ENCODE results near the gene PPP2R5A. TPM values are rescaled to one million over a fixed set of nuclear protein-coding genes. Genes with fewer than 3 reads are reported as not detected.
"Not testable (repeated sequence)": the region's sequence is repeated elsewhere in the genome, so short reads cannot be mapped to it uniquely, and the experiment has no call there.

Gene PPP2R5A
- total RNA-seq, 2 donors from 2014 or later: 40.7 to 41.4 TPM

DNA sequence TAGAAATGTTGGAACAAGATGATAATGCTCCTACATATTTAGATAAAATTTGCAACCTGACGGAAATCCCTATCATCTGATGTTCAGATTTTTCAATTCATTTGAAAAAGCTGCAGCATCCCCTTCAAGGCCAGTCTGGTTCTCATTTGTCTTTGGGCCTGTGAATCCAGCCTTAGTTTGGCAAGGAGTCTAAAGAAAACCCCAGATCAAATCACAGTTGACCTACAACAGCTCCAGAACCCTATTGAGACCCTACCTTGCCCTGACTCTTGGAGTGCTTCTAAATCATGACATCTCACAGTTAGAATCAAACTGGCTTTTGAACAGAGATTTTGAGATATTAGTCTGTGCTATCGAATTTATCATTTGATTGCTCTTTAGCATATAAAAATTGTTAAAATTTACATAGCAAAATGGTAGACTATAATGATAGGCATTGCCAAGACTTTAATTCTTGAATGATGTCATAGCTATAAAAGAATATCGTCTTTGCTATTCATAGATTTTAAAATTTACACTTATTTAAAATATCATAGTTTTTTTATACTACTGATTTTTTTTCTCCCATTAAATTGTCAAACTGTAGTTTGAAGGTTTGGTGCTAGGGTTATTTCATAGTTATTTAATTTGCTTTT, 2.2 kb downstream of the PPP2R5A start:
- peak overlapping the region; percentile 46 for H3K9ac ChIP-seq (ENCODE audit: extremely low read depth, low read length, poor library complexity, severe bottlenecking)
- peak overlapping the region; percentile 87 for H3K4me3 Mint-ChIP-seq
- H3K4me3 ChIP-seq (ENCODE audit: low read length): peak overlapping the region; percentile 90
- no peaks in the 10 kb centered on the region for H3K9me3 ChIP-seq (ENCODE audit: control insufficient read depth, low read length)
- TF ChIP-seq, protein P1, sequence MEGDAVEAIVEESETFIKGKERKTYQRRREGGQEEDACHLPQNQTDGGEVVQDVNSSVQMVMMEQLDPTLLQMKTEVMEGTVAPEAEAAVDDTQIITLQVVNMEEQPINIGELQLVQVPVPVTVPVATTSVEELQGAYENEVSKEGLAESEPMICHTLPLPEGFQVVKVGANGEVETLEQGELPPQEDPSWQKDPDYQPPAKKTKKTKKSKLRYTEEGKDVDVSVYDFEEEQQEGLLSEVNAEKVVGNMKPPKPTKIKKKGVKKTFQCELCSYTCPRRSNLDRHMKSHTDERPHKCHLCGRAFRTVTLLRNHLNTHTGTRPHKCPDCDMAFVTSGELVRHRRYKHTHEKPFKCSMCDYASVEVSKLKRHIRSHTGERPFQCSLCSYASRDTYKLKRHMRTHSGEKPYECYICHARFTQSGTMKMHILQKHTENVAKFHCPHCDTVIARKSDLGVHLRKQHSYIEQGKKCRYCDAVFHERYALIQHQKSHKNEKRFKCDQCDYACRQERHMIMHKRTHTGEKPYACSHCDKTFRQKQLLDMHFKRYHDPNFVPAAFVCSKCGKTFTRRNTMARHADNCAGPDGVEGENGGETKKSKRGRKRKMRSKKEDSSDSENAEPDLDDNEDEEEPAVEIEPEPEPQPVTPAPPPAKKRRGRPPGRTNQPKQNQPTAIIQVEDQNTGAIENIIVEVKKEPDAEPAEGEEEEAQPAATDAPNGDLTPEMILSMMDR (conservative IDR thresholded peaks at IDR 0.05): no peak
- peaks cover 47% of the 10 kb centered on the region for H3K4me1 Mint-ChIP-seq
- peaks cover 4% of the 10 kb centered on the region for H3K4me1 ChIP-seq (ENCODE audit: control insufficient read depth, insufficient read depth, low read length)
- no peaks in the 10 kb centered on the region for H3K27me3 Mint-ChIP-seq (ENCODE audit: insufficient read depth)
- 38 to 44% methylated on average over 1 to 2 of the region's 3 CpGs for WGBS, 2 experiments (ENCODE audit: insufficient coverage in 1 of 2, insufficient read length in 1 of 2)
- H3K27me3 ChIP-seq (ENCODE audit: control insufficient read depth, insufficient read depth, low read length, poor library complexity, severe bottlenecking): no peaks in the 10 kb centered on the region
- no peak for DNase-seq
- peak overlapping the region; percentile 45 for H3K27ac Mint-ChIP-seq
- no peaks in the 10 kb centered on the region for H3K36me3 Mint-ChIP-seq (ENCODE audit: low read depth)
- no peaks in the 10 kb centered on the region for H3K9me3 Mint-ChIP-seq
- H3K27ac ChIP-seq (ENCODE audit: low read depth, low read length): no peak overlapping the region
- H3K36me3 ChIP-seq (ENCODE audit: control insufficient read depth, insufficient read depth, low read length): peaks cover 4% of the 10 kb centered on the region

DNA sequence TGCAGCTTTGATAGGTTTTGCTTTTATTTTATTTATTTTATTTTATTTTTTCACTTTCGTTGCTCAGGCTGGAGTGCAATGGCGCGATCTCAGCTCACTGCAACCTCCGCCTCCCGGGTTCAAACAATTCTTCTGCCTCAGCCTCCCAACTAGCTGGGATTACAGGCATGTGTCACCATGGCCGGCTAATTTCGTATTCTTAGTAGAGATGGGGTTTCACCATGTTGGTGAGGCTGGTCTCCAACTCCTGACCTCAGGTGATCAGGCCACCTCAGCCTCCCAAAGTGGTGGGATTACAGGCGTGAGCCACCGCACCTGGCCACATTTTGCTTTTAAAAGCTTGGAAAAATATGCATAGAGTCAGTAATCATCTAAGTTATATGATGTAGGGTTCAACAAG, 2.8 kb downstream of the PPP2R5A start:
- H3K27ac ChIP-seq (ENCODE audit: low read depth, low read length); H3K9me3 Mint-ChIP-seq; H3K36me3 Mint-ChIP-seq (ENCODE audit: low read depth); H3K27me3 Mint-ChIP-seq (ENCODE audit: insufficient read depth); H3K4me1 ChIP-seq (ENCODE audit: control insufficient read depth, insufficient read depth, low read length); H3K27ac Mint-ChIP-seq; H3K36me3 ChIP-seq (ENCODE audit: control insufficient read depth, insufficient read depth, low read length); H3K9me3 ChIP-seq (ENCODE audit: control insufficient read depth, low read length); H3K27me3 ChIP-seq (ENCODE audit: control insufficient read depth, insufficient read depth, low read length, poor library complexity, severe bottlenecking); DNase-seq; H3K9ac ChIP-seq (ENCODE audit: extremely low read depth, low read length, poor library complexity, severe bottlenecking): not testable (repeated sequence)
- H3K4me3 ChIP-seq (ENCODE audit: low read length): peak overlapping the region; percentile 90
- H3K4me1 Mint-ChIP-seq: peaks cover 52% of the 10 kb centered on the region
- peak overlapping the region; percentile 46 for H3K4me3 Mint-ChIP-seq
- 88 to 97% methylated on average over 7 to 9 of the region's 9 CpGs for WGBS, 2 experiments (ENCODE audit: insufficient coverage in 1 of 2, insufficient read length in 1 of 2)

DNA sequence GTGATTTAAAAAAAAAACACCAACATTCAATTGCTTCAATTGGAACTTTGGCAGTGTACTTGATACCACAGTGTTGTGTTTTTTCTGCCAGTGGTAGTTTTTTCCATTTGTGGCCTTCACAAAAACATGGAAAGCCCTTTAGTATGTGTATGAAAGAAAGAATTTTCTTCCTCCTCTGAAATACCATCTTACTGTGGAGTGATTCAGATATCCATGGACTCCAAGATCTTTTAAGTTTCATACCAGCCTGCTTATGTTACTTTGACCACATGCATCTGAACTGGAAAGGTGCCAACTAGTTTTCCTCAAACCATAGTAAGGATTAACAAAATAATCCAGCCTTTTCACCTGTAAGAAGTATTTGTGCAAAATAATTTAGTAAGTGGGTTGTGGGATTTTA, 3.4 kb downstream of the PPP2R5A start:
- Histone ChIP-seq H3K9me3 (ENCODE audit: control insufficient read depth, low read length) (no peaks in the 10 kb centered on the region), H3K4me1 (ENCODE audit: control insufficient read depth, insufficient read depth, low read length) (peaks cover 4% of the 10 kb centered on the region), H3K27ac (ENCODE audit: low read depth, low read length) (no peak overlapping the region), H3K4me3 (ENCODE audit: low read length) (peak overlapping the region; percentile 90), H3K9ac (ENCODE audit: extremely low read depth, low read length, poor library complexity, severe bottlenecking) (no peak overlapping the region), H3K27me3 (ENCODE audit: control insufficient read depth, insufficient read depth, low read length, poor library complexity, severe bottlenecking) (no peaks in the 10 kb centered on the region), H3K36me3 (ENCODE audit: control insufficient read depth, insufficient read depth, low read length) (peaks cover 4% of the 10 kb centered on the region)
- DNase-seq: no peak
- no peak overlapping the region for H3K27ac Mint-ChIP-seq
- H3K9me3 Mint-ChIP-seq: no peaks in the 10 kb centered on the region
- H3K36me3 Mint-ChIP-seq (ENCODE audit: low read depth): no peaks in the 10 kb centered on the region
- peaks cover 56% of the 10 kb centered on the region for H3K4me1 Mint-ChIP-seq
- TF ChIP-seq, protein P1 (conservative IDR thresholded peaks at IDR 0.05): no peak
- H3K27me3 Mint-ChIP-seq (ENCODE audit: insufficient read depth): no peaks in the 10 kb centered on the region
- H3K4me3 Mint-ChIP-seq: peak overlapping the region; percentile 46

Data from endodermal cell (in vitro differentiated cells).